MCF 10A (cell line): ENCODE measurements around the gene DIAPH3. TPM values are rescaled to one million over a fixed set of nuclear protein-coding genes. Genes with fewer than 3 reads are reported as not detected.

ENCODE experiments used
- BruUV-seq: library from RNA; stranded (reverse); fragments of 400-500 nt; replicated peaks from 2 replicates; lab custom pipeline; 2021; lab: Mats Ljungman, UMichigan
- CTCF ChIA-PET: fragments of 300-600 bp; sonication (Branson Sonifier 250); formaldehyde crosslinking; extraction: SDS; loops from one replicate; lab custom pipeline; 2021; ENCODE audit warnings: antibody characterized with exemption, inconsistent platforms; lab: Yijun Ruan, JAX
- POLR2A ChIA-PET: fragments of 300-600, 350-650 bp; sonication (Branson Sonifier 250); formaldehyde crosslinking; extraction: SDS; loops from one replicate; lab custom pipeline; 2020; ENCODE audit warnings: antibody characterized with exemption, inconsistent platforms; lab: Yijun Ruan, JAX
- DNase-seq: peaks from one replicate; pipeline ENCODE4 v3.0.0-alpha.2; 2018; ENCODE audit not compliant: unreplicated experiment
- H3K27ac Mint-ChIP-seq: one replicate; pipeline ENCODE4 v1.8.0; 2022; ENCODE audit warnings: mild to moderate bottlenecking, low read depth, mixed read lengths; ENCODE audit not compliant: unreplicated experiment
- H3K27me3 Mint-ChIP-seq: one replicate; pipeline ENCODE4 v1.8.0; 2022; ENCODE audit warnings: mixed read lengths; ENCODE audit not compliant: insufficient read depth, unreplicated experiment
- H3K36me3 Mint-ChIP-seq: one replicate; pipeline ENCODE4 v1.8.0; 2022; ENCODE audit warnings: mild to moderate bottlenecking, moderate library complexity, mixed read lengths; ENCODE audit not compliant: insufficient read depth, unreplicated experiment
- H3K4me1 Mint-ChIP-seq: one replicate; pipeline ENCODE4 v1.8.0; 2022; ENCODE audit warnings: mixed read lengths; ENCODE audit not compliant: insufficient read depth, unreplicated experiment
- H3K4me3 Mint-ChIP-seq: one replicate; pipeline ENCODE4 v1.8.0; 2022; ENCODE audit warnings: mild to moderate bottlenecking, moderate library complexity, mixed read lengths; ENCODE audit not compliant: unreplicated experiment
- H3K9me3 Mint-ChIP-seq: one replicate; pipeline ENCODE4 v1.8.0; 2022; ENCODE audit warnings: mixed read lengths; ENCODE audit not compliant: unreplicated experiment
- CTCF ChIP-seq: fragments of 200-600 bp; IDR thresholded peaks from one replicate; pipeline ENCODE4 v1.8.0; 2022; ENCODE audit warnings: antibody characterized with exemption, mild to moderate bottlenecking; ENCODE audit not compliant: unreplicated experiment
- intact Hi-C: fragments of 100-400 bp; cut with micrococcal nuclease; formaldehyde crosslinking; loops from 2 replicates; pipeline ENCODE4 v1.14.1; 2022
- total RNA-seq: library from RNA; stranded (reverse); gene quantifications from 2 replicates; pipeline ENCODE4 v1.2.3, GENCODE V29; 2022

Gene DIAPH3
- total RNA-seq, 1 experiment from 2014 or later, result 34.7 TPM

GRCh38 chr13:59635589-59635988 lies 528.1 kb downstream of the DIAPH3 start:
- intact Hi-C loops, result no loop called here
- no peak overlapping the region for H3K27ac Mint-ChIP-seq

GRCh38 chr13:59633290-59633689 lies 530.4 kb downstream of the DIAPH3 start:
- ChIA-PET CTCF (interaction anchor here (0.6 to 0.9 kb wide), 2 partner anchors 16 to 244 kb away, joined by 3 read pairs; no protein-coding TSS in a partner anchor), POLR2A (no interaction called here)
- no peak overlapping the region for H3K4me3 Mint-ChIP-seq
- H3K27me3 Mint-ChIP-seq, result peaks cover 17% of the 10 kb centered on the region
- intact Hi-C loops, result no loop called here
- no peak overlapping the region for H3K27ac Mint-ChIP-seq
- no peaks in the 10 kb centered on the region for H3K4me1 Mint-ChIP-seq
- no peak for TF ChIP-seq CTCF
- no peaks in the 10 kb centered on the region for H3K36me3 Mint-ChIP-seq
- BruUV-seq, result no TSS peak
- no peak for DNase-seq
- no peaks in the 10 kb centered on the region for H3K9me3 Mint-ChIP-seq

More at GRCh38 chr13:59635589-59635988, 528.1 kb downstream of the DIAPH3 start:
- Mint-ChIP-seq H3K4me3 (no peak overlapping the region), H3K27me3 (peaks cover 17% of the 10 kb centered on the region), H3K36me3 (no peaks in the 10 kb centered on the region), H3K9me3 (no peaks in the 10 kb centered on the region), H3K4me1 (no peaks in the 10 kb centered on the region)
- DNase-seq, result no peak
- no peak for TF ChIP-seq CTCF
- POLR2A ChIA-PET, result no interaction called here
- no TSS peak for BruUV-seq
- CTCF ChIA-PET, result no interaction called here

- Mint-ChIP-seq H3K36me3 (no peaks in the 10 kb centered on the region), H3K9me3 (no peaks in the 10 kb centered on the region), H3K27me3 (peaks cover 6% of the 10 kb centered on the region), H3K4me3 (no peak overlapping the region), H3K4me1 (no peaks in the 10 kb centered on the region), H3K27ac (no peak overlapping the region)
- ChIA-PET POLR2A (interaction anchor here (0.7 kb wide), 1 partner anchor 541 kb away, joined by 4 read pairs; no protein-coding TSS in a partner anchor), CTCF (no interaction called here)
- intact Hi-C loops, result no loop called here
- no peak for DNase-seq
- no TSS peak for BruUV-seq
- TF ChIP-seq CTCF, result no peak
These were observed 532.5 kb downstream of the DIAPH3 start for GRCh38 chr13:59631271-59631670.

- no peak for DNase-seq
- no TSS peak for BruUV-seq
- intact Hi-C loops, result no loop called here
- Mint-ChIP-seq H3K4me1 (no peaks in the 10 kb centered on the region), H3K27me3 (peaks cover 52% of the 10 kb centered on the region), H3K36me3 (peaks cover 6% of the 10 kb centered on the region), H3K27ac (no peak overlapping the region), H3K9me3 (no peaks in the 10 kb centered on the region), H3K4me3 (no peak overlapping the region)
- TF ChIP-seq CTCF, result no peak
- ChIA-PET POLR2A (no interaction called here), CTCF (no interaction called here)
These were observed 538.6 kb downstream of the DIAPH3 start for GRCh38 chr13:59625111-59625510.
